Glomerular endothelial cell (primary cell): ENCODE results near the gene SARDH. TPM values are rescaled to one million over a fixed set of nuclear protein-coding genes. Genes with fewer than 3 reads are reported as not detected.
"Not testable (repeated sequence)": the region's sequence is repeated elsewhere in the genome, so short reads cannot be mapped to it uniquely, and the experiment has no call there.

Source experiments
- DNase-seq: peaks from one replicate; pipeline ENCODE4 v3.0.0-alpha.2; 2011; ENCODE audit warnings: low read depth, low spot score; ENCODE audit errors: extremely low read depth
- total RNA-seq: library from RNA; depleted of rRNA; stranded (reverse); fragments of >200 nt; gene quantifications from 2 replicates; pipeline ENCODE4 v1.2.3, GENCODE V29; 2015

SARDH gene
- total RNA-seq, 1 donor from 2014 or later: 1.3 TPM

DNA sequence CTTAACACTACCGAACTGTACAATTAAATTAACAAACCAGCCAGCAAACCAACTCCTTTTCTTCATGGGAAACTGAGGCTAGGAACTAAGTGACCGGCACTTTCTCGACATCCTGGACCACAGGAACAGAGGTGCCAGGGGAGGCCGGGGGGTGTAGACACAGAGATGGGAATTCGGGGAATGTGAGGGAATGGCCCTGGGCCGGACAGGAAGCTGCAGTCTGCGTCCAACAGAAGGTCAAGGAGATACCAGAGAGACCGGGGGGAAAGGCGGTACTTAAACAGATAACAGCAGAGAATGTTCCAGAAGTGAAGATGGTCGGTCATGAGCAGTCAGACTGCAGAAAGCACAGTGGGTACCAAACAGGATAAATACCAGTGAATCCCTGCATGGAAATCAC, 61.7 kb downstream of the SARDH start:
- DNase-seq: no peak

DNA sequence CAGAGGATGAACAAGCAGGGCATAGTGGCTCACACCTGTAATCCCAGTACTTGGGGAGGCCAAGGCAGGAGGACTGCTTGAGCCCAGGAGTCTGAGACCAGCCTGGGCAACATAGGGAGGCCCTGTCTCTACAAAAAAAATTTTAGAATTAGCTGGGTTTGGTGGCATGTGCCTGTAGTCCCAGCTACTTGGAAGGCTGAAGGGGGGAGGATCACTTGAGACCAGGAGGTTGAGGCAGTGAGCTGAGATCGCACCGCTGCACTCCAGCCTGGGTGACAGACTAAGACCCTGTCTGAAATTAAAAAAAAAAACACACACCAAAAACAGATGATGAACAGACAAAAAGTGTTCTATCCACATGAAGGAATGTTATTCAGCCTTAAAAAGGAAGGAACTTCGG, 62.4 kb downstream of the SARDH start:
- not testable (repeated sequence) for DNase-seq

DNA sequence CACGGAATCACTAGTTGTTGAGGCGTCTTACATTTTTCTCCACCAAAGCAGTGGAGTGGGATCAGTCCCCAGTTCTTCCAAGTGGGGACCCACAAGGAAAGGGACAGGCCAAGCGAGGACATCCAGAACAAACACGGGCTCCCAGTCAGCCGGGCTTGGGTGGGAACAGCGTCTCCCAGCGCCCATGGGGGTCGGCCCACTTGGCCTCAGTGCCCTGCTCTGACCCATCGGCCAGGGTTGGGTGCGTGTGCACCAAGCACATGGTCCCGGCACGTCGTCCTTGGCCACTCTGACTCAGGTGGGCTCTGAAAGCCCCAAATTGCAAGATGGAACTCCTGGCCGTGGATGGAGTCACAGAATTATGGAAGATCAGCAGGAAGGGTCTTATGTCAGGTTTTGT, 64.1 kb downstream of the SARDH start:
- DNase-seq: no peak

DNA sequence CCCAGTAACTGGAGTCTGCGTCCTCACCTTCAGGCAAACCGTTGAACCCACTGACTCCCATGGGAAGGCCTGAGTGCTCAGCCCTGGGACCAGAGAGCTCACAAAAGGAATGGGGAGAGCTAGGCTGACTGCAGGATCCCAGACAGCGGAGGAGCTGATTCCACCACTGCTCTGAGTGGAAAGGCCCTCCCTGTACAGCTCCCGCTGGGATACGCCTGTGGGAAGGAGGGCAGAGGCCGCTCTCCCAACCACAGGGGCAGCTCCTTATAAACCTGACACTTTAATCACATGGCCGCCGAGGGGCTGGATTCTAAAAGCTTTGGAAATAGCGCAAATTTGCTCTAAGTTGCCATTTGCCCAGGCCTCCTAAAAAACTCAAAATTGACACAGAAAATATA, 64.9 kb downstream of the SARDH start:
- no peak for DNase-seq

DNA sequence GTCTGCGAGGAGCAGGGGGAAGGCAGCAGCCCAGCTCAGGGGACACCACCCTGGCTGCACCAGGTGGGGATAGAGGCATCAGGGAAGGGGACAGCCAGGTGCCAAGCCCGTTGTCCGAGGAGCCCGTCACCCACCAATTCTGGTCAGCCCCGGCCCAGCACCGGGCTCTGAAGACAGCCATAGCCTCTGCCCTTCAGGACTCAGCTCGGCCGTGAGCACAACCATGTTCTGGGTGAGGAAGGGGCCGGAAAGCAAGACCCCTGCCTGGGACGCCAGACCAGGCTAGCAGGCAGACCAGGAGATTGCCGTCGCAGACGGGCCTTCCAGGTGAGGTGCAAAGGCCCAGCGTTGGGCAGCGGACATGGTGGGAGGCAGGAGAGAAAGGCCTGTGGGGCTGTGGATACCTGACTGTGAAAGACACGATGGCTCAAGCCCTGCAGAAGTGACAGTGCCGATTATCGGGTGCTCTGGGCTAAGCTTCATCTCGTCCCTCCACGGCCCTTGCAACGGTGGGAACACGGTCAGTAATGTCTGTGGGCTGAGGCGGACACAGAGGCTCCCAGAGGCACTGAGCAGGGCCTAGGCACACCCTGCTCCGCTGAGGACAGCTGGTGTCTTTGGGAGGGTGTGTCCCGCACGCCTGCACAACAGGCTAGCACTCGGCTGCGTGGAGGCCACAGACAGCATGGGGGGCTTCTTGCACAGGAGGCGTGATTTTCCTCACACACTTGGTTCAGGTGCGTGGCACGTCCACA, 65.5 kb downstream of the SARDH start:
- DNase-seq: no peak

DNA sequence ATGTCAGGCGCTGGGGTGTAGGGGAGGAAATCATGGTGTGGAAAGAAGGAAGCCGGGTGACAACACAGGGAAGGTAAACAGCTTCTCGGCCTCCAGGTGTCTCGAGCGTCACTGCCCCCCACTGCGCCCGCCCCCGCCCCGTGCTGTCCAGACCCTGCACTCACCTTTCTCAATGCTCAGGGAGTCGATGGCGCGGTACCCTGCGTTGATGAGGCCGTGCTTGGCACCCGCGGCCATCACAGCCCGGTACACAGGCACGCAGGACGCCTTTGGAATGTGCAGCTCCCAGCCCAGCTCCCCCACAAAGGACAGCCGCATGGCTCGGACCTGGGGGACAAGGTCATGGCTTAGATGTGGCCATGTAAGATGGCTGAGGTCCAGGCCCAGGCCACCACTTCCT, 66.8 kb downstream of the SARDH start:
- DNase-seq: no peak

DNA sequence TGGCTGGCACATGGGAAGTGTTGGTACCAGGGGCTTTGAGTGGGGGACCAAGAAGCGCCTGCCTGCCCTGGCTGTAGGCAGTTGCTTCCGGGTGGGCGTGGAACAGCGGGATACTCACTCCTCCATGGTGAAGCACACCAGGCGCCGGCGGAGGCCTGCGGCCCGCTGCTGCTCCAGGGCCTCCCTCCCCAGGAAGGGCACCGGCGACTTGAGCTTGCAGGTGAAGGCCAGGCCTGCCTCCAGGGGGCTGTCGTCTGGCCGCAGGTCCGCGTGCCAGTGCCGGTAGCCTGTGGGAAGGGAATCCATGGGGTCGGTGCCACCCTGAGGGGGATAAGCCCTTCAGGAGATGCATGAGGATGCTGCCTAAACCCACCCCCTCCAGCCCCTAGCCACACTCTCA, 67.7 kb downstream of the SARDH start:
- DNase-seq: no peak

DNA sequence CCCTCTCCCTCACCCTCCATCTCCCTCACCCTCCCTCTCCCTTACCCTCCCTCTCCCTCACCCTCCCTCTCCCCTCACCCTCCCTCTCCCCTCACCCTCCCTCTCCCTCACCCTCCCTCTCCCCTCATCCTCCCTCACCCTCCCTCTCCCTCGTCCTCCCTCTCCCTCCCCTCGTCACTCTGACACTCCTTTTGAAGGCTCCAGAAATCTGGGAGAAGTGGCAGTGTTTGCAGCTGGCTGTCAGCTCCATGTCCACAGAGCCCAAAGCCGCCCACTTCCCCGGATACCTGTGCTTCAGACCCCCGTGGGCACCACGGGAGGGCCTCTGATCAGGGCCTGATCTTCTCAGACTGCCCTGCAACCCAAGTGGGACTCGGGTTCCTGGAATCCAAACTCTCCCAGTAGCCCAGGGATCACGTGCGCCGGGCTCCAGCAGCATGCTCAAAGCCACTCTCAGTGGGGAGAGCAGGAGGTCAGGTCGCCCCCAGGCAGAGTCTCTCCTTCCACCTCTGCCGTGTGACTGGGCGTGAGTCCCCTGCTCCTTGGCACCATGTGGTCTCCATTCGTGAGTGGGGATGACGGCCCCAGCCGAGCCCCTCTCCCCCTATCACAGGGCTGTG, 68.9 kb downstream of the SARDH start:
- DNase-seq: no peak

DNA sequence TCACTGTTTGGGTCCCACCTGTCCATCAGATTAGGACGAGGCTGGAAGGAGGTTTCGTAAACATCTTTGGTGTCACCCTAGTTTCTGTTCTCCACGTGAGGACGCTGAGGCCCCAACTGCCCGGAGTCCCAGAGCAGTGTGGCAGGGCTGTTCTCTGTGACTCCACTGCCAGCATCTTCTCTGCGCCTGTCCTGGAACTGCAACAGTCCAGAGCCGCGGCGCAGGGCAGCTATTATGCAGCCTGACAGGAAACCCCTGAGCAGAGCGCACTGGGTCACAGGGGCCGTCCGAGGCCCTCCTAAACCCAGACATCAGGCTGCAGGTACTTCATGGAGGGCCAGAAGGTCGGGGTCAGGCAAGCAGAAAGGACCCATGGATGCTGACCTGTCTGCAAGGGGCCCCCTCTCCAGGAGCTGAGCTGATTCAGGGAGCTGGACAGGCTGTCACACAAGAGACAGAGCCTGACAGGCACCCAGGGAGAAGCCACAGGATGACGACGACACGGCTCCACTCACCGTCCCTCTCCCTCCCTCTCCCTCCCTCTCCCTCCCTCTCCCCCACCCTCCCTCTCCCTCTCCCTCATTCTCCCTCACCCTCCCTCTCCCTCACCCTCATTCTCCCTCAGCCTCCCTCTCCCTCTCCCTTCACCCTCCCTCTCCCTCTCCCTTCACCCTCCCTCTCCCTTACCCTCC, 70.2 kb downstream of the SARDH start:
- no peak for DNase-seq

DNA sequence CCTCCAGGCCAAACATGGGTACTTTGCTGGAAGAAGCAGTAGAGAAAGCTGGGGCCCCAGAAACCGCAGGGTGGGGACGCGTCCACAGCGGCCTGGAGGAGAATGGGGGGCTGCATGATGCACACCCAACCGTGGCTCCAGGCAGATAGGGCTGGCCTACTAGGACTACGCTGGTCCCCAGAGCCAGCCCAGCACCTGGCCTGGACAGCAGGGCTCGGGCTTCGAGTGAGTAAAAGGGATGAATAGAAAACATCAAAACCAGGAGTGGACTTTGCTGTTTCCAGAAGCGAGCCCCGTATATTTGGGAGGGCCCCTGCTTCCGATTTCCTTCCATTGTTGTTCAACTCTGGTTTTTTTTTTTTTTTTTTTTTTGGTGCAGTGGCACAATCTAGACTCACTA, 71.3 kb downstream of the SARDH start:
- no peak for DNase-seq

DNA sequence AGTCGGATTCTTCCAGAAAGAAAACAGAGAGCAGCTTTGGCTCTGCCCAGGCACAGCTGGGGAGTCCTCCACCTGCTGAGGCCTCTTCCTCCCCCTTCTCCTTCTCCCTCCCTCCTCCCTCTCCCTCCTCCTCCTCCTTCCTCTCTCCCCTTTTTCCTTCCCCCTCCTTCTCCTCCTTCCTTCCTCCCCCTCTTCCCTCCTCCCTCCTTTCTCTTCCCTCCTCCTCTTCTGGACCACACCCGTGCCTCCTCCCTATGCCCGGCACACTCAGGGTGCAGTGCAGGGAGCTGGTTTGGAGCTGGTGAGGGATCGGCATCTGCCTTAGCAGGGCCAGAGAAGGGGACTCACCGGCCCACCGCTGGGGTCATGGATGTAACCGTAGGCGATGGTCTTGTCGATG, 71.8 kb downstream of the SARDH start:
- DNase-seq: no peak

DNA sequence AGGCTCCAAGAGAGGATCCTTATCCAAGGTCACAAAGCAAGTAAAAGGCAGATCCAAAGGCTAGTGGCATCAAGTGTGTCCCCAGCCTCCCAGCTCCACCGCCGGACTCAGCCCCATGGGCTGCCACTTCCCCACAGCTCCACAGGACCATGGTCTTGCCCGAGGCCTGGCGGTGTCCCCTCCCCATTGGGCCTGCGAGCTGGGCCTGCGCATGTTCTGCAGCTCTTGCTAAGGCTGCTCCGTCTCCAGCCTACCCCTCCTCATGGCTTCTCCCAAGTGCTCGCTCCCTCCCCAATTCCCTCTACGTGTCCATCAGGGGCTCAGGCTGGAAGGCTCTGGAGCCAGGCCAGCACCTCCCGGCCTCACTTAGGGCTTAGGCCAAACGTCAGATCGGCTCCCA, 72.6 kb downstream of the SARDH start:
- no peak for DNase-seq

DNA sequence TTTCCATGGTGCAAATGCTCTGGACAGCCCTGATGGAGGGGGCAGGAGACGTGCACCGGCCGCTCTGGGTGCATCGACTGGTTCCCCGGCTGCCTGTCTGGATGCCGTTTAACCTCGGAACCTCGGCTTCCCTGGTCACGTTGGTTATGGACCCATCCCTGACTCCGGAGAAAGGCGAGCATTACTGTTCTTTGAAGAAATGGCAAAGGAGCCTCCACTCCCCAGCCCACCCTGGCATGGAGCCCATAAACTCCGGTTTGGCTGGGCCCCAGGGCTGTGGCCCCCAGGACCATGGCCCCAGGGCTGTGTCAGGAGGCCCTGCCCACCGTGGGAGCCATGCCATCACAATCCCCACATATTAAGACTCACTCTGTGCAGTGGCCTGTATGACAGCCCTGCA, 73.1 kb downstream of the SARDH start:
- no peak for DNase-seq

DNA sequence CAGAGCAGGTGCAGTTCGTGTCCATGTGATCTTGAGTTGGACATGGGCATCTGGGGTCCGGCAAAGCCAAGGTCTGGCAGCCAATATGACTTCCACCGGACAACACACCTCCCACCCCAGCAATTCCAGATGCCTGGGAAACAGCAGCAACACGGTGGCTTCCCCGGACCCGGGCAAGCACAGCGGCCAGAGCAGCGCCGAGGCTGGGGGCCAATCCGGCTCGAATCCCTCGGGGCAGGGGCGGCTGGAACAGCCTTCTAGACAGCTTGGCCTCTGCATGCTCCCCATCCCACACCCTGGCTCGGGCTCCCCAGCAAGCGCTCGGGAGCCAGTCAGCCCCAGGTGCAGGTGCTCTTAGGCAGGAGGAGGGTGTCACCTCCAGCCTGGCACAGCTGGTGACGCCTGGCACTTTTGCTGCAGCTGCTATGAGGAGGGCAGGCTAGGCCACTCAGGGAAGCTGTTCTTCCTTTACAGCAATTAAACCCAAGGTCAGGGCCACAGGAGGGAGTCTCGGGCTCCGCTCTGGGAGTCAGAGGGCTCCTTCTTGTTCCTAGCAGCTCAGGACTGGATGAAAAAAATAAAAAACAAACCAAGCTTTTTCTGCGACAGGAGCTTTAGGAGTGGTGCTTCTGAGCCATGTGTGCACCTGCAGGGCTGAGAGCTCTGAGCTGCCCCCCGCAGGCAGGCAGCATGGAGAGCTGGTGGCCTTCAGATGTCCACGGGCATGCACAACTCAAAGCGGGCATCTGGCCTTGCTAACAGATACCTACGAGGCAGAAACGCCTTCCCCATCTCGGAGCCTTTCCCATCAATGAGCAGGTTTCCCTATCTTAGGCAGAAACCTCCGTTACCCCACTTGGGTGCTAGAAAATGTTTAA, 73.7 kb downstream of the SARDH start:
- DNase-seq: no peak

DNA sequence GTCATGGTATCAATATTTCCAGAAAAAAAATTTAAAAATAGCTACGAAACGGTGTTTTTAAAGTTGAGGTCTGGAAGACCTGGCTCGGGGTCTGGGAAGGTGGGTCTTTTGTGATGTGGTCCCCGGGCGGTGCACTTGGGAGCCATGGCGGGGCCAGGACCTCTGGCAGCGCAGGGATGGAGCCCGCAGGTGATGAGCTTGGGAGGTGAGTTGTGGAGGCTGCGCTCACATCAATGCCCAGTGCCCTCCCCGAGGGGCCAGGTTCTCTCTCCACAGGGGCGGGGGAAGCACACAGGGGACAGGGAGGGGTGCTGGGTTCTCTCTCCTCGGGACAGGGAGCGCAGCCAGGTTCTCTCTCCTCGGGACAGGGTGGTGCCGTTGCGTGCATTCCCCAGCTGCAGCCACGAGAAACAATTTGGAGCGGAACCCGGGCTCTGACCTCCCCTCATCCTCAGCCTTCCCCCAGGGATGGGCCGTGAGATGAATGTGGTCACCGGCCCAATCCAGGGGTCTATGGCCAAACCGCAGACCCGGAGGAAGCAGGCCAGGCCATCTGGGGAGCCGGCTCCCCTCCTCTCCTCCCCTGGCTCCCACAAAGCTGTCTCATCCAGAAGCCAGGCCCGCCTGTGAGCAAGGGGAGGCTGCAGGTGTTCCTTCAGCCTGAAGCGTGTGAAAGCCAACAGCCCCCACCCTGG, 76.2 kb downstream of the SARDH start:
- no peak for DNase-seq

DNA sequence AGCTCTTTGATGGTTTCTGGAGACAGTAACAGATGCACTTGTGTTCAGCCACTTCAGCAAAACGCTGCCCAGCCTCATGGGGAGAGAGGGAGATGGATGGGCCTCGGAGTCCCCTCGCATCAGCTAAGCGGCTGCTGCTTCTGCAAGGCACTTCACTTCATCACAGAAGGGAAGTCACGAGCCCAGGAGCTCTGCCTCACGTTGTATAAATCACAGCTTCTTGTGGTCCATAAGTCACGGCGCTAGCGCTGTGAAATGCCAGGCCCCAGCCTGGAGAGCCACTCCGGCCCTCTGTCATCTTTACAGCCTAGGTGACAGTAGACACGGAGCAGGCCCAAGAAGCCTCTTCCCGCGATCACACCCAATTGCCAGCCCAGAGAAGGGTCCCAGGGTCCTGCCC, 78.6 kb downstream of the SARDH start:
- DNase-seq: no peak

DNA sequence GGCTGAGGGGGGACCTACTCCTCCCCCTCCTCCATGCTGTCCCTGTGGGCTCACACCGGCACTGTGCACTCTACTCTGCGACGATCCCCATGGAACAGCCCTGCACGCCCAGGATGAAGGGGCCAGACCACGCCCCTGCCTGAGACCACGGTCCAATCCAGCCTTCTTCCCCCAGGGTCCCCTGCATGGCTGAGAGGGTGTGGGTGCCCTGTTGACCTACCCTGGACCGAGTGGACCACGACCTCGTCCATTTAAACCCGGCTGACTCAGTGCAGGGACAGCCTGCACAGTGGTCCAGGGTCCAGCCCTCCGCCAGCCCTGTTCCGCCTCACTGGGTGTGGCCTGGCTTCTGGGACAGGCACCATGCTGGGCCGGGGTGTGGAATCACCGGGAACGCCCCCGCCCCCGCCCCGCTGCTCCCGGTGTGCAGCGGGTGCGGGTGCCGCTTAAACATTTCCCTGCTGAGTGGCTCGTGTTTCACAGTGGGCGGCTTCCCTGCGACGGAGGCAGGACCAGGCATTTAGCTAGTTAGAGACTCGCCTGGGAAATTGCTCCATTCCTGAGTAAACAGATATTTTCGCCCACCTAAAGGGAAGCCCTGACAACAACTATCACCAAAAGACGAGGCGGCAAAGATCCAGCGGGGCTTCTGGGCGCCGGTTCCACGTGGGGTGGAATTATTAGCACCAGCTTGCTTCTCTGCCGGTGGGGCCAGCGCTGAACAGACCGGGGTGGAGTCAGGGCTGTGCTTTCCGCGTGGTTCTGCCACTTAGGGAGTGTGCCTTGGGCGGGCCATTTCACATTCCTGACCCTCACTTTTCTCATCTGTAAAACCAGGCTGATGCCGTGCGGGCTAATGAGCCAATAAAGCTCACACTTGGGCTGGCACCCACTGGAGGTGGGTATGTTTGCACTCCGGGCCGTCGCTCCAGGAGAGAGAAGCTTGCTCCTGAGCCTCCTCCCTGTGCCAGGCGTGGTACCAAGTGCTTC, 79.4 kb downstream of the SARDH start:
- DNase-seq: no peak

DNA sequence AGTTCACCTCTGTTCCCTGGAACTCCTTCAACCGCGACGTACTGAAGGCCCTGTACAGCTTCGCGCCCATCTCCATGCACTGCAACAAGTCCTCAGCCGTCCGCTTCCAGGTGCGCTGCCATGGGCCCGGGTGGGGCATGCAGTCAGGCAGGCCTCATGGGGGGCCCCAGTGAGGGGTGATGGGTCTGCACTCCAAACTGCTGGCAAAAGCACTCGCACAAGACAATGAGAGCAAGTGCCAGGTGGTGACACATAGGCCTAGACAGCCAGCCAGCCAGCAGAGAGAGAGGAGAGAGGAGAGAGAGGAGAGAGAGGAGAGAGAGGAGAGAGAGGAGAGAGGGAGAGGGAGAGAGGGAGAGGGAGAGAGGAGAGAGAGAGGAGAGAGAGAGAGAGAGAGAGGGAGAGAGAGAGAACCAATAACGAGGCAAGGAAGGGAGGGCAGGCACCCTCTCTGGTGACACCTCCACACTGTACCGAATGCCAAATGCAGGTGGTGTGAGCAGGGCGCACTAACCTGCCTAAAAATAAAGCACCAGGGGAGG, 81.0 kb downstream of the SARDH start:
- DNase-seq: no peak
